Mammary epithelial cell (primary cell): ENCODE data around the gene ZSWIM3.

ENCODE experiments used
- EZH2 ChIP-seq: IDR thresholded peaks from 2 replicates; pipeline ENCODE4 v1.6.1; 2012; ENCODE audit warnings: low read length, inconsistent platforms, borderline replicate concordance
- TF ChIP-seq, protein P1 (sequence below), 2 donors: IDR thresholded peaks in 1 of 2; conservative IDR thresholded peaks in 1 of 2; 2 replicates each; pipeline ENCODE4 v1.5.1; 2011 to 2012; ENCODE audit warnings: inconsistent platforms in 2 of 2, low read length in 2 of 2, mild to moderate bottlenecking in 2 of 2, control low read depth in 1 of 2, low read depth in 1 of 2; ENCODE audit not compliant: insufficient read depth in 1 of 2; ENCODE audit errors: extremely low read depth in 1 of 2

DNA sequence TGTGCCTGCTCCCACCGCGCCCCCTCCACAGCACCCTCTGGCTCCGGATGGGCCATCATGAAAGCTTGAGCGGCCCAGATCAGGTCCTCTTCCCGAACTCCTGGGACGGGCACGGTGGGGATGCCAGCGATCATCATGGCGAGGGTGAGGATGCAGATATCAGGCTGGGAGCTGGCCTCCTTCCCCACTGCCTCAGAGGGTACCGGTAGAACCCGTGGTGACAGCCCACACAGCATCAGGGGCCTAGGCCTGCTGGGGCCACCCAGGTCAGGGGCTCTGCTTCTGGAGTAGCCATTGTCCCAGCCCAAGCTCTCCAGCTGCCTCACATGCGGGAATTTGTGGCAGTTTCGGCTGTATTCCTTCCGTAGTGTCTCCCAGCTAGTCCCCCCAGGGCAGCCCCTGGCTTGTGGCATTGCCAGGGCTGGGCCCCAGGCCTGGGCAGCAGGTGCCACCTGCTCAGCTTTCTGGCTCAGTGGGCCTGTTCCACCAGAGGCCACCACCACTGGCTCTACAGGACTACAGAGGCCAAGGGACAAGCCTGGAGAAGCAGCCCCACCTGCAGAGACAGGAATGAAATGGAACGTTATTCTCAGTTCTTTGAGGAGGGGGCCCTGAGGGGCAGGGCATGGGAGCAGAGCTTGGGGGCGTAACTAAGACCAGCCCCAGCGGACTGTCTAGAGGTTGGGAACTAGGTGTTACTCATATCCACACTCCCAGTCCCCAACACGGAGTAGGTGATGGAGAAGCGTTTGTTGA, 29.4 kb downstream of the ZSWIM3 start:
- TF ChIP-seq EZH2: no peak
- TF ChIP-seq, protein P1, sequence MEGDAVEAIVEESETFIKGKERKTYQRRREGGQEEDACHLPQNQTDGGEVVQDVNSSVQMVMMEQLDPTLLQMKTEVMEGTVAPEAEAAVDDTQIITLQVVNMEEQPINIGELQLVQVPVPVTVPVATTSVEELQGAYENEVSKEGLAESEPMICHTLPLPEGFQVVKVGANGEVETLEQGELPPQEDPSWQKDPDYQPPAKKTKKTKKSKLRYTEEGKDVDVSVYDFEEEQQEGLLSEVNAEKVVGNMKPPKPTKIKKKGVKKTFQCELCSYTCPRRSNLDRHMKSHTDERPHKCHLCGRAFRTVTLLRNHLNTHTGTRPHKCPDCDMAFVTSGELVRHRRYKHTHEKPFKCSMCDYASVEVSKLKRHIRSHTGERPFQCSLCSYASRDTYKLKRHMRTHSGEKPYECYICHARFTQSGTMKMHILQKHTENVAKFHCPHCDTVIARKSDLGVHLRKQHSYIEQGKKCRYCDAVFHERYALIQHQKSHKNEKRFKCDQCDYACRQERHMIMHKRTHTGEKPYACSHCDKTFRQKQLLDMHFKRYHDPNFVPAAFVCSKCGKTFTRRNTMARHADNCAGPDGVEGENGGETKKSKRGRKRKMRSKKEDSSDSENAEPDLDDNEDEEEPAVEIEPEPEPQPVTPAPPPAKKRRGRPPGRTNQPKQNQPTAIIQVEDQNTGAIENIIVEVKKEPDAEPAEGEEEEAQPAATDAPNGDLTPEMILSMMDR (conservative IDR thresholded peaks at IDR 0.05 in 1 of 2, IDR thresholded peaks at IDR 0.05 in 1 of 2; ENCODE audit: extremely low read depth in 1 of 2, insufficient read depth in 1 of 2, low read depth in 1 of 2, low read length in 2 of 2): no peak
